NOMO-1 (cell line): ENCODE data around the gene CPNE4.
A peak's percentile ranks its signal among the peaks of the same experiment; 100 is the strongest.
"Not testable (repeated sequence)": the region's sequence is repeated elsewhere in the genome, so short reads cannot be mapped to it uniquely, and the experiment has no call there.

Source experiments
- DNase-seq, 2 experiments: peaks; one replicate each; lab custom pipeline; 2025; ENCODE audit not compliant: unreplicated experiment in 2 of 2; lab: John Stamatoyannopoulos, UW

The CPNE4 gene

DNA sequence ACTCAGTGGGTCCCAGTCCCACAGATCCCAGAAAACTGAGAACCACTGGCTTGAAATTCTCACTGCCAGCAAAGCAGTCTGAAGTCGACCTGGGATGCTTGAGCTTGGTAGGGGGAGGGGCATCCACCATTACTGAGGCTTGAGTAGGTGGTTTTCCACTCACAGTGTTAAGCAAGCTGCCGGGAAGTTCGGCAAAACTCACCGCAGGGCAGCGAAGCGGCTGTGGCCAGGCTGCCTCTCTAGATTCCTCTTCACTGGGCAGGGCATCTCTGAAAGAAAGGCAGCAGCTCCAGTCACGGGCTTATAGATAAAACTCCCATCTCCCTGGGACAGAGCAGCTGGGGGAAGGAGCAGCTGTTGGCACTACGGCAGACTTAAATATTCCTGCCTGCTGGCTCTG lies 71.4 kb downstream of the CPNE4 start:
- not testable (repeated sequence) for DNase-seq

DNA sequence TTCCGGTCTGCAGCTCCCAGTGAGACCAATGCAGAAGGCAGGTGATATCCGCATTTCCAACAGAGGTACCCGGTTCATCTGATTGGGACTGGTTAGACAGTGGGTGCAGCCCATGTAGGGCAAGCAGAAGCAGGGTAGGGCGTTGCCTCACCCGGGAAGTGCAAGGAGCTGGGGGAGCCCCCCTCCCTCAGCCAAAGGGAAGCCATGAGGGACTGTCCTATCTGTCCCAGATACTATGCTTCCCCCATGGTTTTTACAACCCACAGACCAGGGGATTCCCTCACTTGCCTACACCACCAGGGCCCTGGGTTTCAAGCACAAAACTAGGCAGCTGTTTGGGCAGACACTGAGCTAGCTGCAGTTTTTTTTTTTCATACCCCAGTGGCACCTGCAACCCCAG lies 71.8 kb downstream of the CPNE4 start:
- DNase-seq, result no peak

DNA sequence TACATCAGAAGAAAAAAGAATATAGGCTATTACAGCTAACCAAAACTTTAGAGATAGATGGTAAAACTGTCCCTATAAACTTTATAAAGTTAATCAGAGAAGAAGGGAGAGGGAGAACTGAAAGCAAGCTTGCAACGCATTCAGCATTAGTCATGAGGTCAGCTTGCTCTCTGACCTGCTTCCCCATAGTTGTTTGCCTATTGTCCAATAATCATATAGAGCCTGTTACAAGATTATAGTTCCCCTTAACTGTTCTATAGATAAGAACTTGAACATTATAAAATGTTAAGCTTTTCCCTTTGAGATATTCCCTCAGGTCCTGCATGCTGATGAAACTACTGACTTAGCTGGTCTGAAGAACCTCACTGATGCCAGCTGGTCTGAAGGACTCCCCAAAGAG lies 74.5 kb downstream of the CPNE4 start:
- DNase-seq, result peak; percentile 73 to 99

DNA sequence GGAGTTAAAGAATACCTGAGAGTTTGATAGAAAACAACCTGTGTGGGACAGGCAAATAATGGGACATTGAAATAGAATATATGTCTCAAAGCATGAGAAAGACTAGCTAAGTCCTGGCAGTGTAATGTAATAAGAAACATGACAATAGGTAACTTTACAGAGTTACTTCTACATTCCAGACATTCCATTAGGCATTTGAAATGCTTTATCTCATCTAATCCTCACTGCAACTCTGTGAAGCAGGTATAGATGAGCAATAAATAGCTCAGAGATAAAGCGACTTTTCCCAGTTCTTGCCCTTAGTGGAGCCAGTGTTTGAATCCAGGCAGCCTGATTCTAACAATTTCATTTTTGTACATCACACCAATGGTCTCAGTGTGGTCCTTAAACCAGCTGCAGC lies 76.8 kb downstream of the CPNE4 start:
- no peak for DNase-seq

DNA sequence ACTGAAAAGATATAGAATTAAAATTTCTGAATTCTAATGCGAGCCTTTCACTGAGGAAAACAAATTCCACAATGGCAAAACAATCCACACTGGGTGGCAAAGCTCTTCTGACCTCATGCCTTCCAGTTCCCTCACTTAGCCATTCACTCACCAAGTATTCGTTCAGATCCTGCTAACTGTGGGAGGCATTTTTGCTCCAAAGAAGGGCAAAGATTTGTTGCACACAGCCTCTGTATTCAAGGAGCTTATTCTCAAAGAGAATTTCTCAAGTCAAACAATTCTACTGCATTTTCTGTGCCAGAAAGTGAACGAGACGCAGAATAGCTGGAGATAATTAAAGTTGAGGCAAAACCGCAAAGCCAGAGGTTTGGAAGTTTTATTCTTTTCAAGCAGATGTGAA lies 77.3 kb downstream of the CPNE4 start:
- DNase-seq, result no peak

DNA sequence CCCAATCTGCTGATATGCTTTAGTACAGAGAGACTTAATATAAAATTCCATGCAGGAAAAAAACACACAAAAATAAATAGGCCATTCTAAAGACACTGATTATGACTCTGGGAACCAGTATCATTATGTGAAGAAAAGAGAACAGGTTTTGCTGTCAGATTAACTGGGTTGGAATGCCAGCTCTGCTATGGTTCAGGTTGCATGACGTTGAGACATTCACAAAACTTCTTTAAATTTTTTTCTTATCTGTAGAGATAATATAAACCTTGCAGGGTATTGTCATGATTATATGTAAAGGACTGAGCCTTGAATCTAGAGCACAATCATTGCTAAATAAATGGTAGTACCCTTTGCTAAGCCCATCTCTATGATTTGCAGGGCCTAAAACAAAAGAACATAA lies 86.0 kb downstream of the CPNE4 start:
- no peak for DNase-seq

DNA sequence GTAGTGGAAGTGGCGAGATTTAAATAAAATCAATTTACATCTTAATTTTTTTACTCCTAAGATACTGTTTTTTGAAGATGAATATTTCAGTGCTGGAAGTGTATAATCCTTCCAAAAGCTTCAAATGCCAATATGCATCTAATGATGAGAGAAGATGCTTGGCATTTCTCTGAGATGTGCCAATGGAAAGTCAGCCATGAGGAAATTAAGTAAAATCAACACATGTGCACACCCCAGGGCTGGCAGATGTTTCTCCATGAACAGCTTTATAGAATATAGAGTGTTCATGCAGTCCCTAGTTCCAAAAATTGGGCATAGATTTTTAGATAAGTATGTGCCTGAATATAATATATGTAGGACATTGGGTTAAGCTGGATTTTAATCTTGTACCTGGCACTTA lies 90.1 kb downstream of the CPNE4 start:
- DNase-seq, result no peak

DNA sequence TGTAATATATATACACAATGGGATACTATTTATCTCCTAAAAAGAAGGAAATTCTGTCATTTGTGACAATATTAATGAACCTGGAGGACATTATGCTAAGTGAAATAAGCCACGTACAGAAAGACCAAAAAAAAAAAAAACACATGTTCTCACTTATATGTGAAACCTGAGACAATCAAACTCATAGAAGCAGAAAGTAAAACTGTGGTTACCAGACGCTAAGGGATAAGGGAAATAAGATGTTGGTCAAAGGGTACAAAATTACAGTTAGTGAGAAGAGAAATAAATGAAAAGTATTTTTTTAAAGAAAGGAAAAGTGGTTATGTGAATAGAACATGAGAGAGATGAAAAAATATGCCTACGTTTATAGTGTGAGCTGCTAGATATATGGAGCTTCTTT lies 101.1 kb downstream of the CPNE4 start:
- no peak for DNase-seq

DNA sequence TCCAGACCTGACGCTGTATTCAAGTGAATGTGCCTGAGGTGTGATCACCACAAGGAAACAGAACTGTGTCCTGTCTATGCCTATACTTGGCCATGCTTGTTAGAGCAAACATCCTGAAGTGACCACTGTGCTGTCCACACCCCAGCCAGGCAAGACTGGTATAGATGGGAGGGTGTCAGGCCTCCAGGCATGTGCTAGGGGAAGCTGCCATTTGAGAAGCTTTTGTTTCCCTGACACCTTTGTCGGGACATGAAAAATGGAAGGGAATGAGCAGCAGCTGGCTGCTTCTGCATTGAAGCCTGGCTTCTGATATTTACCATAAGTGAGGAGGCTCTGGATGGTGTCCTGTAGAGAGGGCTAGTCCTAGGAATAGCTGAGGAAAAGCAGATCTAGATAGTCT lies 106.2 kb downstream of the CPNE4 start:
- no peak for DNase-seq

DNA sequence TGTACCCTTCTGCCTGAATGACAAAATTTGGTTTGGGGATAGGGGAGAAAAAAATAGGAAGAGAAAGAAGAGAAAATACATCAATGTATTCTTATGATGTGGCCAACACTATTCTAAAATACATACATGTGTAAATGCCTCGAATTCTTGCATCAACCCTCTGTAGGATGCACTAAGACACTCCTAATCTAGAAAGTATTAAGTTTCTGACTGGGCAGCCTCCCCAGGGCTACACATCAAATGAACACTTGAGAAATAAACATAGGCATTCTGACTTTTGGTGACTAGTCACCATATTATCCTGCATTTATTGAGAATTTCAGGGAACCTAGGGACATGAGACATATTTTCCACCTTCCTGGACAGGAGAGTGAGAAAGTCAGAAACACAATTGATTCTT lies 109.2 kb downstream of the CPNE4 start:
- DNase-seq, result no peak

DNA sequence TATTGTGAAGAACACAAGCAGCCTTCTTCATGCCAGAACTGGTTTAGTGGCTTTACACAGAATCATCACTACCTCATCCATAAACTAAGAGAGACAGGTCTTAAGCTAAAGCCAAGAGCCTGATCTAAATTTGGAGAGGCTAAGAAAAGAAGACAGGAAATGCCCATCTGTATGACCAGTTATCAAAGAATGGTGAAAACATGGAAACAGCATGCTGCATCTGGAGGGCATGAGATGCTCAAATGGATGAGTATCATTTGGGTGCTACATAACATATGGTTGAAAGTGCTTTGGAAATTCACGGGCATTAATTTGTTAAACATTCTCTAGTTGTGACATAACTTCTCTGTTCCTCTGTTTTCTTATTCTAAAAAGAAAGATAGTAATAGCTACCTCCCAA lies 112.5 kb downstream of the CPNE4 start:
- DNase-seq, result no peak

DNA sequence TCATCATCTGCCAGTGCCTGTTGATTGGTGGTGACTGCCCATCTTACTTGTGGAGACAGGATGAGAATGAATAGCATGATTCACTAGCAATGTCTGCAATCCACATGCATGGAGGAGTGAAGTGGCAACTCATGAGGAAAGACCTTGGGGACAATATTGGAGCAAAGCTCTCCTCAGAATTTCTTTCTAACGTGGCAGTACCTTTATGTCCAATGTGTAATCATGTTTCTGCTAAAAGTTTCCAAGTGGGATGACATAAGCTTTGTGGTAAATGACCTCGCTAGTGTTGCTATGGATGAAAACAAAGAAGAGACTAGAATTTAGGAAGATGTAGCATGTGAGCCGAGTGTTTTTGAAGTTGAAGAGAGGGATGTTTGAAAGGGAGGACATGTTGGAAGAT lies 117.8 kb downstream of the CPNE4 start:
- DNase-seq, result no peak

DNA sequence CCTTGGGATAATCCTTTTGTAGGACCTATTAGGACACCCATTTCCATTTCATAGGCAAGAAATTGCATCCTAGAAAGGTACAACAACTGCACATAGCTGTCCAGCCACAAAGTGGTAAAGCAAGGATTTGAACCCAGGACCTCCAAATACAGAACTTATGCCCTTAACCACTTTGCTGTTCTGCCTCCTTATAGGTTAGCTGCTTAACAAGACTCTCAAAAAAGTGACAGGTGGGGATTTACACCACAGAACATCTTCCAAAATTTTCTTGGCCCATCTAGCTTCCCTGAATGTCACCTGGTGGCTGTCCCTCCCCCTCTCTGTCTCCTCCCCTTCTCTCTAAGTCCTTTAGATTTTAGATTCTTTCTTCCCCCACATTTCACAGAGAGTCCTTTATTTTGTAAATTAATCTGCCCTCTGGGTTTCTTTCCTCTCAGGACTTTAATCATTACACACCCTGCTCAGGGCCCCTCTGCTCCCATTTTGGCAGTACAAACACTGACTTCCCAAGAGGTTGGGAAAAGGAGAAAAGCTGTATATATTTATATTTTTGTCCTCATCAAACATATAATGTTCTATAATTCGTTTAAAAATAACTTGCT lies 120.6 kb downstream of the CPNE4 start:
- DNase-seq, result no peak

DNA sequence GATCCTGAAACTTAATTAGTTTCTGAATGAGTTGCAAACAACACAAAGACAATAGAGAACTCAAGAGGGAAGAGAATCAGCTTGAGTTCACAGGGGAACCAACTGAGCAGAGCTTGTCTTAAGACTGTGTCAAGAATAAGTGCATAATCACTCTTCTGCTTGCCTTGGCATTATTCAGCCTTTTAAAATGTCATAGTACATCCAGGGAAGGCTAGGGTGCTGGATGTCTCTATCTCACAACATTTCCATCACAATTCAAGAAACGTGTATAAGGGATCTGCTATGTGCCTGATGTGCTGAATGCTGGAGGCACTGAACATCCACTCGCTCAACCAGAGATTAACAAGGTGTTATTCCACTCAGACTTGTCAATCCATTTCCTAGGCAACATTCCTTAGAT lies 122.6 kb downstream of the CPNE4 start:
- DNase-seq, result no peak

DNA sequence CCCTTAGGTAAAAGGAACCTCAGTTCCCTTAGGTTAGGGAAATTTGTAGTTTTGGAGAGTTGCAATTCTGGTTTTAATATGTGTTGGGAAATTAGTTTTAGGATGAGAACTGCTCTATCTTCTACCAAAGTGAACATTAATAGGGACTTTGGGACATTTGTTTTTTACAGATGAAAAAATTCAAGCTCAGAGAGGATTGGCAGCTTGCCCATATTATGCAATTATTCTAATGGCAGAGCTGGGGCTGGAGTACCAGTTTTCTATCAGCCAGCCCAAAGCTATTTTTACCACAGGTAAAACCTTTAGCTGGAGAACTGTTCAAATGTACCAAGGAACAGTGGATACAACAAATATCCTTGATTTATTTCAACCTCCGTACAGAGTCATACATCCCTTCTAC lies 127.0 kb downstream of the CPNE4 start:
- DNase-seq, result no peak

DNA sequence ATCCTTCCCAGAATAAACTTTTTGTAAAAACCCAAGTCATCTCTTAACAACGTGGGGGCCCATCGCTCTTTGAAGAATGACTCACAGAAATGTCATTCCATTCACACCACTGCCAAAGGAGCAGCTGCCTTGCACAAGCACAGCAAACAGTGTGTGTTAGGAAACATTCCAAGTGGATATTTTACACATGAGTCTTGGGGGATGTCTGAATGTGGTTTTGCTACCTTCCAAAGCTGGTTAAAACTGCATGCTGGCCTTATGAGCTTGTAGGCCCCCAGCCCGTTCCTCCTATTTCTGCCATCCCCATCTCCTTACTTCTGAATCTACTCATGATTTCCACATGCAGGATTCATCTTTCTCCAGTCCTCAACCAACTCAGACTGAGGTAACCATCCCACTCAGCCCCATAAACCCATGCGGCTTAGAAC lies 130.8 kb downstream of the CPNE4 start:
- DNase-seq, result no peak

DNA sequence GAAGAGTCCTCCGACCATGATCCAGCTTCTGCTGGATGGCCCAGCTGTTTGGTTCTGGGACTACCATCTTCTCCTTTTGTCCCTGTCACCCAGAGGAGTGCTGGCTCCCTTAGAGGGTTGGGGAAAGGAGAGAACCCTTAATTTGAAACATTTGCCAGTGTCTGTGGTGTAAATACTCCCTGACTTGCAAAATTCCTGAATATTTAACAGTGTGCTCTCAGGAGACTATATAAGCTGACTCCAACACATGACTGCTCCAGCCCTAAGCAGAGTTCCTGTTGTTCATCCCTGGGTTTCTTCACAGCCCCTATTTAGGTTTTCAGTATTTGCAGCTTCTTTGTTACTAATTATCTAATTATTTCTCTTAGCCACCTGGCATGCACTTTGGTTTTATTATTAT lies 133.1 kb downstream of the CPNE4 start:
- DNase-seq, result no peak

DNA sequence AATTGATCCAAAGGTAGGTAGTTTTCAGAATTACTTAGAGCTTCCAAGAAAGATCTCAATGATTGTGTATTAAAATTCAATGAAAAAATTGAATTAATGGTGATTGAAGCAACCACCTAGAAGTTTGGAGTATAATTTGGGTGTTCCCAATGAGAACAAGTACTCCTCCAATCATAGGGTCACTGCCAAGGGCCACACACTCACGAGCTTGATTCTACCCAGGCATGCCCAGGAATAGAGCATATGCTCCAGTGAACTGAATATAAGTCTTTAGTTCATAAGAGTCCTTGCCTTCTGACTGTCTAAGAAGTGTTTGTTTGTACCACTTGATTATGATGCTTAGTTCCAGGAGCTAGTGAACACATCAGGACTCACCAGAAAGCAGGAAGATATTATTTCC lies 133.9 kb downstream of the CPNE4 start:
- DNase-seq, result no peak

DNA sequence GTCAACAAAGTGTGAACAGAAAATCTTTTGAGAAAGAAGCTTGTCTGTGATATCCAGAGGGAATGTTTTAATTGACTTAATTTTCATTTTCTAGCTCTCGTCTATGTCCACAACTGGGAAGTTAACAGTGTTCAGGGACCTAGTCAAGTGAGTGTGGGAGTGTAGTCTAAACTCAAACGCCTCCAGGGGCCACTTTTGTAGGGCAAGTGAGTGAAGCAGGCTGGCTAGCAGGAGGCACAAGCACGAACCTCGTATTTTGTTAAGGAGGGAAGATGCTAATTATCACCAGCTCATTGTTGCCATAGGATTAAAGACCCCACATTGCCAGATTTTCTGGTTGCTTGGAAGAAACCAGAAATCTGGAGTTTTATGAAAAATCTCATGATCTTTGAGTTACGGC lies 135.8 kb downstream of the CPNE4 start:
- no peak for DNase-seq

DNA sequence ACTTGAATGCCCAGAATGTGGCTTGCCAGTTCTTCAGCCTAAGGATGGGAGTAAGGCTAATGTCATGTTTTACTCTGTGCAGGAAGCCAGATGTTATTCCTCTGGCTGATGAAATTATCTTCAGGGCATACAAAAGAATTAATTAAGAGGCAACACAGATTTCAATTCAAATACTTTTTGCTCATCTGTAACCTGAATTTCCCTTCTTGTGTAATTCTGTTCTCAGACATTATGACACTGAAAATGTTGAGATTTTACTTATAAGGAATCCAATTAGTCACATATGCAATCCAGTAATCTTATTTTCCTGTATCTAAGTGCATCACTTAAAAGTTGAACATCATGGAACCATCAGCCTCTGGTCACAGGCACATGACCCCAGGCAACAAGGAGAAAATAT lies 136.5 kb downstream of the CPNE4 start:
- no peak for DNase-seq

DNA sequence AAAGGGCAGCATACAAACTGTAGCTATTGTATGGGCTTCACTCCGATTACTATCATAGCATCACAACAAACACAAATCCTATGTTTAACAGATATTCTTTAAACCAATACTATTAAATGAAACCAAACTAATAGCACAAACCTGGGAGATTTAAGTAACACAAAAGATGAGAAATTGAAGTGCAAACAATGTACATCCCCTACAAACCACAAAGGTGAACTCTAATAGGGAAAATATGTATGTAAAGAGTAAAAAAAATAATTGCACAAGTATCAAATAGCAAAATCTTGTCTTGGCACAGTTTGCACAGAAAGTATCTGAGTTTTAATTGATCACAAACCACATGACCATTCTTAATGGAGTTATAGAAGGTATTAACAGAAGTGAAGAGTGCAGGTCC lies 138.5 kb downstream of the CPNE4 start:
- DNase-seq, result no peak

DNA sequence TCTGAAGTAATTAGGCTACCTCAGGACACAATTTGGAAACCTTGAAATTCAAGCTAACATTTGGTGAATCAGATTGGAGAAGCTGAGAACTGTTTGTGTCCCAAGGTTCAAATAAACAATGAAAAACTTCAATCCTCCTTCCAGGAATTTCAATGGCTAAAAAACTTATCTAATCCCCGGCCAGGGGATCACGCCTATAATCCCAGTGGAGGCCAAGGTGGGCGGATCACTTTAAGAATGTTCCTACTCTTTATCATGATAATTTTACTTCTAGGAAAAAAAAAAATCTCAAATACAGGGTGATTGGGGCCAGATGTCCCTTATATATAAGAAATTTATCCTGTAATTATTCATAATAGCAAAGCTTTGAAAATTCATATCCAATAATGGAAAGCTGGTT lies 139.0 kb downstream of the CPNE4 start:
- DNase-seq, result no peak

DNA sequence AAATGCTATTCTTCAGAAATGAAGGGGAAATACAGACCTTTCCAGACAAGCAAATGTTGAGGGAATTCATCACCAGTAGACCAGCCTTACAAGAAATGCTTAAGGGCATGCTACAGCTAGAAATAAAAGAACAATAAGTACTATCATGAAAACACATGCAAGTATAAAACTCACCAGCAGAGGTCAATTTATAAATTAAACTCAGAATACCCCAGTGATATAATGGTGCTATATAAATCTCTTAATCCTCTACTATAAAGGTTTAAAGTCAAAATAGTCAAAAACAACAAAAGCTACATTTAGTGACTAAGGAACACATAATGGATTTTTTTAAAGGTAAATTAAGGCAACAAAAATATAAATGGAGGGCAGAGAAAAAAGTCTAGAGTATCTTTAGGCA lies 142.5 kb downstream of the CPNE4 start:
- no peak for DNase-seq

DNA sequence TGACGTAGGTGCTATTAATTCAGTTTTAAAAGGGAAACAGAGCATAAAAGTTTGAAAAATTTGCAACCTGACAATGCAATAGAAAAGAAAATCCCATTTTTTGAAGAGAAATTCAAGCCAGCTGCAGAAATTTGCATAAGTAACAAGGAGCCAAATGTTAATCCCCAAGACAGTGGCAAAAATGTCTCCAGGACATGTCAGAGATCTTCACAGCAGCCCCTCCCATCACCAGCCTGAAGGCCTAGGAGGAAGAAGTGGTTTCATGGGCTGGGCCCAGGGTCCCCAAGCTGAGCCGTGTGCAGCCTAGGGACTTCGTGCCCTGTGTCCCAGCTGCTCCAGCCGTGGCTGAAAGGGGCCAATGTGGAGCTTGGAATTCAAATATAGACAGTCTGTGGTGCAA lies 148.9 kb downstream of the CPNE4 start:
- DNase-seq, result not testable (repeated sequence)
